Kidney tubule cell (primary cell): Measurements from ENCODE around the gene MRPL9.

Source experiments
- DNase-seq: peaks from one replicate; pipeline ENCODE4 v3.0.0-alpha.2; 2018; ENCODE audit warnings: low spot score

MRPL9 gene

DNA sequence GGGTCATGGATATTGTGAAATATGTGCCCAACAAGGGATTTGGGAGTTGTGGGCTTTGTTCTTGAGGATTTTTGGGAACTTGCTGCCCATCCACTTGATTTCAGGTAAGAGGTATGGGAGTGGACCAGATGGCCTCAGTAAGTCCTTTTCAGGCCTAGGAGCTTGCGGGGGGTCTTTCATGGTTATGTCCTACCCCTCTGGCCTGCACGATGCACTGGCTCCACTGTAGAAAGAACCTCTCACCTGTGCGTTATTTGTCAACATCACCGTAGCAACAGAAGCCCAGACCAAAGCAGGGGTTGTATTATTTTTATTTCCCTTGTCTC lies 33.4 kb downstream of the MRPL9 start:
- DNase-seq: no peak

DNA sequence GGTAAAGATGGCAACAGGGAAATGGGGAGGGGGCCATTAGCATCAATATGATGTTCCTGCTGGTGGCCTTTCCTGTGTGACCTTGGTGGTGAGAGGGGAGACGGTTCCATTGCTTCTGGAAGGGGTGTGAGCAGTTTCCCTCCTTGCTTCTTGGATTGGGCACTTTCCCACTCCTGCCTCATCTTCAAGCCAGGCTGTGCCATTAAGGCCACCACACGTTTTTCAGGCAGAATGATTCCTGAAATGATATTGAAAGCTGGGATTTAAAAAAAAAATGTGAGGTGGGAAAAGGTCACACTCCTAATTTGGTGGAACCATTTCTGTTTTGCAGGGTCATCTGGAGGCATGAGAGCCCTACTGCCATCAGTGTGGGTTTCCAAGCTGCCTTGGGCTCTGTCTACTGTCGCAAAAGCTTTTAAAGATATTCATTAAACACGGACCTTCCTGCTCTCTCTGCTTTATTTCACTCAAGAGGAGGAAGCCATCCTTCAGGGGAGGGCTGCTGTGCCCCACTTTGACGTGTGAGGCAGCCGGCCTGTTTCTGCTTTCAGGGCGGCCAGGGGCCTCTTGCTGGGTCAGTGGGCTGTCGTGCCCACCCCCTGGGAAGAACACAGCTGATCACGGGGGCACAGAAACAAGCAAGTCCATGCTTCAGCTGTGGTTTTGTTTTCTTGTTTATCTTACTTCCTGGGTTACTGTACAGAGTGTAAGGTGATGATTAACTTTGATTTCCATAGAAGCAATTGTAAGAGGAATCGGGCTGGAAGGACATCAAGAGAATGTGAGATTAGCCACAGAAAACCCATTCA lies 33.9 kb downstream of the MRPL9 start:
- DNase-seq: peak; percentile 56

DNA sequence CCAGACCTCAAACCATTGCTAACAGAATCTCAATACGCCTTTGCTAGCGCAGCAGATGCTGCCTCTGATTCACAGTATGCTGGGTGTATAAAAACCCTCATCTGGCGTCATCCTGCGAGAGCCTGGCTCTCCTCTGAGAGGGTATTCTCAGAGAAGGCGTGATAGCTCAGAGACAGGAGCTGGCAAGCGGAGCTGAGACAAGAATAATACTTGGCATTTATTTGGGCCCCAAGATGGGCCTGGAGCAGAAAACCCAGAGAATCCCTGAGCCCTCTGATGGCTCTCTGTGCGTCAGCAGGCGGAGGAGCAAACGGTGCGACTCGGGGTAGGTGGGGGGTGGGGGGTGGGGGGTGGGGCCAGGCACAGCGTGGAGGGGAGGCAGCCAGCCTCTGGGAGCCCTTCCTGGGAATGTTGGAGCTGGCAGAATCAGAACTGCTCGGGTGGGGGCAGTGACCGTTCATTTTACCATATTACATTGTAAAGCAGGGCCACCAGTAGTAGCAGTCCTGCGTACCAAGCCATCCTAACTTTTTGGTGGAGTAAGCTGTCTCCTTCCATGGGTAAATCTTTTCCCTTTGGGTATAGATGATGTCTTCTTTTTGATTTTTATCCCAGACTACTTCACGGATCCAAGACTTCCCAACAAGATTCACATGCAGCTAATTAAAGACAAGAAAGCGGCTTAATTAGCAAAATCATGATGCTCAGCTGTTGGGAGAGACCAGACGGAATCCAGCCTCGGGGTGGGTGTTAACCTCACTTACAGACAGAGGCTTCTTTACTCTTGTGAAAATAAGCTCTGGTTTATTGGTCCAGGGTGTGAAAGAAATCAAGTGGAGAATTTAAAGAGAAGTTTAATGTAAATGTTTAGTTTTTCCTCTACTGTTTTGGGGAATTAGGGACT lies 34.9 kb downstream of the MRPL9 start:
- no peak for DNase-seq

DNA sequence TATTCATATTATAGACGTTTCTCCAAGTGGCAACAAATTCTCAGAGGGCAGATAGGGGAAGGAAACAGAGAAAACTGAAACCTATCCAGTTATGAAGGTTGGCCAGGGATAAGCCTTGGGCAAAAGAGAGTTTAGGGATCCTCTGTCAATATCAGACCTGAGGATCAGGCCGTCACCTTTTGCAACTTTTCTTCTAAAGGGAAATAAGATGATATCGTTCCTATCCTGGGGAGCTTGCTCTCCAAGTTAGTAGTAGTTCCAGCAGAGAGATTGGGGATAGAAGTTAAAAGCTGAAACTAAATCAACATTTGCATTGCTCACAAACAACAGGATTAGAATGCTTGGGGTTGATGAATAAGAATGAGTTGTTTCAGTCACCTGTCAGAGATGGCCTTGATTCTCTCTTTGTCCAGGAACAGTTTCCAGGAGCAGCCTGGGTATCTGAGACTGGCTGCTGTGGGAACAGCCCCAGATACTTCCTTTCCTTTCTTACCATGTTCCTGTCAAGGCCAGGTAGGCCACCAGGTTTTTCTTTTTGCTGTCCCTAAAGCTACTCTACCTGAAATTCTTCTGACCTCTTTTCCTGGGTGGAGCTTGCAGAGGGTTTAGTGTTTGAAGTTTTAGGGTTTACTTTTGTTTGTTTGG lies 39.4 kb downstream of the MRPL9 start:
- peak; percentile 27 for DNase-seq

DNA sequence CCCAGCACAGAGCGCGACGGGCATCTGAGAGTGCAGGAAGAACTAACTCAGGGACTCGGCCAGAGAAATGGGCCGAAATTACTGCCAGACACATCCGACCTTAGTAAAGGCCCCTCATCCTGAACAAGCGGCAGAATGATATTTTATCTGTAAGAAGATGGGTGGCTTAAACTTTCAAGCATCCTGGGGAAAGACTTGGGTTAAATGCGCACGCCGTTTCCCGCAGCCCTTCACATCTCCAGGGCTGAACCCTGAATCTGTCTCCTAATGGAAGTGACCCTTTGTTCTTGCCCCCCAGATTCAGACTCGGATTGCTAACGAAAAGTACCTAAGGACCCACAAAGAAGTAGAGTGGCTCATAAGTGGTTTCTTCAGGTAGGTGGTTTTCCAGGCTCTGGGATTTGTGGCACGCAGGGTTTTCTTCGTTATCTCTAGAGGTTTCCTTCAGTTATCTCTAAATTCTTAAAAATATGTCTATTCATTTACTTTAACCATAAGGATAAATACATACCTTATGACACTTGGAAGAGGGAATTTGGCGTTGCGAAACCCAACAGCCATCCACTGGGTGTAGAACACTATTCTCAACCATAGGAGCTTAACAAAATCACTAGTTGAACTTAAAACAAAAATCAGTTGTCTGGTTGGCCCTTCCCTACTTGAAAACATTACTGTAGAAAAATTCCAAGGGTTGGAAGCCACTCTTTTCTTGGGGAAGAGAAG lies 41.3 kb downstream of the MRPL9 start:
- no peak for DNase-seq

DNA sequence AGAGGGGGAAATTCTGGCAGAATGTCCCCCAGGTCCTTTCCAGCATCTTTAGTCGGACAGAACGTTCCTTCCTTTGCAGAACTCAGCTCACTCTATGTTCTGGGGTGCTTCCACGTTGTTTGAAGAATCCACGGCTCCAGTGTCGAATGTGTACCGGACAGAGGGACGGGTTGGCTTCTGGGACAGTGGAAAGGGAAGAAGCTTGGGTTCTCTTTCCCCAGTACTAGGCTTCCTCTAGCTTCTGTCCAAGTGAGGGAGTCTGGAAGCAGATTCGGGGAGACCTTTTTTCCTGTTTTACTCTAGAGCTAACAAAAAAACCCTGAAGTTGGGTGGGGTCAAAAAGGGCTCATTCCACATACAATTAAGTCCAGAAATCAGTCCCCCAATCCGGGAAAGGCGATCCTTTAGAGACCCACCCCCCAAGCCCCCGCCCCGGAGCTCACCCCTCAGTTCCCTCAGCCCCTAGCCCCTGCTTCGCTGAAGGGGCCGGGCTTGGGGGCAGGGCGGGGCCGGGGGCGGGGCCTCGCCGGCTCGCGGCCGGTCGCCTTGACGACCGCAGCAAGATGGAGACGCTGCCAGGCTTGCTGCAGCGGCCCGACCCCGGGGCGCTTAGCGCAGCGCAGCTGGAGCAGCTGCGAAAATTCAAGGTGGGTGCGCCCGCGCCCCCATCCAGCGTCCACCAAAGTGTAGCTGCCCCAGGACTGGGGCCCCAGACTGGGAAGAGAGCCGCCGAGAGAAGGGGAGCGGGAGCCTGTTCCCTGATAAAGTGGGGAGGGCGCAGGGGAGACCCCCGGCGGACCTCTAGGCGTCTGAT lies 42.1 kb downstream of the MRPL9 start, which contains the start of gene RIIAD1:
Gene RIIAD1 (plus strand): TSS at position 549 of the 814 bp plus-strand sequence. CDS start 15 bp downstream, at position 564.
- DNase-seq: peak; percentile 14

DNA sequence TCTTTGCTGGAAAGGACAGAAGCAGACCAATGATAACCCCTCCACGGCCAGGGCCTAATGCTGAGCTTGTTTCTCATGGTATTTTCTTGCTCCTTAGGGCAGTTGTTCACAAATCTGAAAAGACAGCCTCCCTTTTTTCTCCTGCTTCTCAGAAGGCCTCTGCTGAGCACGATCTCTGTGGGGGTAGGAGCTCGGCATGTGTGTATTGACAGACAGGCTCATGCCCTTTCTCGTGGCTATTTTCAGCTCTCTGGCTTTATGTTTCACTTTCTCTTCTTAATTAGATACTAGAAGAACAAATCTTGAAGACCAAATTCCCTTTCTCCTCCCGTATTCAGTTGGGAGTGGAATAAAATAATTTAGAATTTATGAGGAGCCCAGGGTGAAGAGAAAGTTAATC lies 42.7 kb downstream of the MRPL9 start:
- no peak for DNase-seq

DNA sequence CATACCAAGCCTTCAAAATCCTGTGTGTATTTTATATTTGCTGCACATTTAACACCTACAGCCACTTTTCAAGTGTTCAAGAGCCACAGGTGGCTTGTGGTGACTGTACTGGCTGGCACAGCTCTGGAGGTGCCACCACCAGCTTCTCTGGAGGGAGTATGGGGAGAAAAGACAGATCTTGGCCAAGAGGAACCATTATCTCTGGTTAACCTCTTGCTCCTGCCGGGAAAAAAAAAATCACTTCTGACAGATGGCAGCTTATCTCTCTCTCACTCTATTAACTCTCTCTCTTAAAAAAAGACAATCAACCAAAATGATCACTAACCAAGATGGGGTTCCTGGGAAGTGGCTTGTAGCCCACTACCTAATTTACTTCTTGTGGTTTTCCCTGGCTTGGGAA lies 43.2 kb downstream of the MRPL9 start:
- no peak for DNase-seq

DNA sequence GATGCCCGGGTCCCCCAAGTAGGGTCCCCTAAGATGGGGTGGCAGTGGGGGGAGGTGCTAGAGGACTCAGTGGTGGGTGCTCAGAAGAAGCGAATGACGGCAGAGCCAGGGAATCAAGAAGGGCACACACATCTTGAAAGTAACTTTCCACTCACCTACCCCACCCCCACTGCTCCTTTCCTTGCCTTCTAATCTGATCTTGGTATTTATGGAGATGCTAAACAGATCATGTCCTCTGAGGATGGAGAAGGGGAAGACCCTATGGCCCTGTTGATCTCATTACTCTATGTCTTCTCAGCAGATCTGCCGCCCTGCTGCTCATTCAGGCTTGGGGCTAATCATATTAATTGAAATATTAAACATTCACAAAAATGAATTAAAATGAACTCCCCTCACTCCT lies 44.6 kb downstream of the MRPL9 start:
- no peak for DNase-seq

DNA sequence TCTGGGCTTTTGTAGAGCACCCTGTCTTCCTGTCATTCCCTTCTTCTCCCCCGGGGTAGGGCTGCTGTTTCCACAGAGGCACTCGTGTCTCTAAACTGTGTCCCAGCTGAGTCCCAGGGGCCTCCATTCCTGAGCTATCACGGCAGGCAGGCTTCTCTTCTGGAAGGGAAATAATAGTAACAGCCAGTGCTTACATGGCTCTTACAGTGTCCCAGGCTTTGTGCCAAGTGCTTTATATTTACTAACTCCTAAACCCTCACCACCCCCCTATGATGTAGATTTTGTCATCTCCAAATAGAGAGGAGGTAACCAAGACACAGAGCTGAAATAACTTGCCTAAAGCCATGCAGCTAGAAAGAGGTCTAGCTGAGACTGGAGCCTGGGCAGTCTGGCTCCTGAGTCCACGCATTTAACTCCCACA lies 45.3 kb downstream of the MRPL9 start:
- DNase-seq: no peak

DNA sequence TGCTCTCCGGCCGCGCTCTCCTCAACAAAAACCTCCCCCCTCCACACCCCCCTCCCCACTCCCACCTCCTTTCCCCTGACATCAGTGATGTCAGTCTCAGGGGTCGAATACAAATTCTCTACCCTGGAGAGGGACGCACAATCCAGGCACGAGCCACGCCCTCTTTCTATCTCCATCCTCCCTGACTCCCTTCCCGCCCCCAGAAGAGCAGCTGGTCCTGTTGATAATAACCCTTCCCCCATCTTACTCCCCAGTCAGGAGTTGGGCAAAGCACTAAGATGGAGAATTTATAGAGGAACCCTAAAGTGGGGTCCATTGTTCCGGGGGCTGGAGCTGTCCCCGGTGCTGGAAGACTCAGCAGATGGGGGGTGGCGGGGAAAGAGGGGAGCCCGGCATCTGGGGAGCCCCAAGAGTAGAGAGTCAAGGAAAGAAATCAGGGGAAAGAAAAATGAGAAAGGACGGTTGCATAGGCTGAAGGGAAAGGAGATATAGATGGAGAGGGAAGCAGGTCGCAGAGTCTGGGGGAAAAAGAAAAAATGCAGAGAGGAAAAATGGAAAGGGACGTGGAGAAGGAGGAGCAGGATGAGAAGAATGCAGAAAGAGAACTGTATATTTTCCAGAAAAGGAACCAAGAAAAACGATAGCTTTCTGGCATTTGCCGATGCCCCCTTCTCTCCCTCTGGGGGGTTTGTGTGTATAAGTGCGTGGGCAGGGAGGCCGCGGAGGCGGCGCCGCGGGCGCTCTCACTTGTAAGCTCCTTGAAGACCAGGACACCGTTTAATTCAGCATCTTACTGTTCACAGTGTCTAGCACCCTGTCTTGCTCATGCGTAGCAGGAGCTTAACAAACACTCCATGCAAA lies 46.3 kb downstream of the MRPL9 start, which contains the start of gene CELF3:
Gene CELF3 (minus strand): TSS at position 33 of the 861 bp plus-strand sequence. CDS start 783 bp downstream, outside the sequence.
- DNase-seq: no peak

DNA sequence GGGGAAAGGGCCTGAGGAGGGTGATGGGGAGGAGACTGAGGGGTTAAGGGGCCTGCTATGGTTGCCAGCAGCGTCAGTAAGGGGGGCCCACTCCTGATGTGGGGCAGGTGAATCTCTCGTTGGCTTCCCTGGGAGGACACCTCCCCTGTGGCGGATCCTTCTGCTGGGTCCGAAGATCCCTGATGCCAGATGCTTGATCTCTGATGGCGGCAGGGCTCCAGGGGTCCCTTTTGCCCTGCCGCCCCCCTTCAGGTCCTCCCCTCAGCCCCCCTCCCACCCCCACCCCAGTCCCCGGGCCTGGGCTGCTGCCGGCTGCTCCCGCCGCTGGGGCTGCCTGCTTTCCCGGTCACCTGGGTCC lies 46.9 kb downstream of the MRPL9 start:
- DNase-seq: no peak

DNA sequence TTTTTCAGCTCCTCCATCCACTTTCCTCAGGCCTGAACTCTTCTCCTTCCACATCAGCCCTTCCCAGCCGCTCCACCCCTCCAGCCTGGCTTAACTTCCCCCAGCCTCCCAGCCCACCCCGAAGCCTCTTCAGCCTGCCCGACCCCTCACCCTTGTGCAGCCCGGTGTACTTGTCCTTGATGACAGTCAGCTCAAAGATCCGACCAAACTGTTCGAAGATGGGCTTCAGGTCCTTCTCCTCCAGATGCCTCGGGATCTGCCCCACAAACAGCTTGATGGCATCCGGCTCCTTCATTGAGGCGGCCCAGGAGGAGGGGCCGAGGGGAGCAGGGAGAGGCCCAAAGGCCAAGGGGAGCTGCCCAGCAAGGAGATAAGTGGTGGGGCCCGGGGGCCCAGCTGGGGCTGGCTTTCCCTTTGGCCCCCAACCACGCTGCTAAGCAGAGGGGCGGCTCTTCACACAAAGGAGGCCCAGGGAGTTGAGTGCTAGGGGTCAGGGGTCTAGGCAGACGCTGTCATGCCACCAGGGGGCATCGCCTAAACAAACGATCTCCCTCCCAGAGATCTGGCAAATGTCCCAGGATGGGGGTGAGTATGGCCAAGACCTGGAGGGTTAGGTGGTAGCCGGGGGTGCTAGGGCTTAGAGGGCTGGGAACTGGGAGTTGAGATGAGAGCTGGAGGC lies 47.4 kb downstream of the MRPL9 start:
- DNase-seq: no peak

DNA sequence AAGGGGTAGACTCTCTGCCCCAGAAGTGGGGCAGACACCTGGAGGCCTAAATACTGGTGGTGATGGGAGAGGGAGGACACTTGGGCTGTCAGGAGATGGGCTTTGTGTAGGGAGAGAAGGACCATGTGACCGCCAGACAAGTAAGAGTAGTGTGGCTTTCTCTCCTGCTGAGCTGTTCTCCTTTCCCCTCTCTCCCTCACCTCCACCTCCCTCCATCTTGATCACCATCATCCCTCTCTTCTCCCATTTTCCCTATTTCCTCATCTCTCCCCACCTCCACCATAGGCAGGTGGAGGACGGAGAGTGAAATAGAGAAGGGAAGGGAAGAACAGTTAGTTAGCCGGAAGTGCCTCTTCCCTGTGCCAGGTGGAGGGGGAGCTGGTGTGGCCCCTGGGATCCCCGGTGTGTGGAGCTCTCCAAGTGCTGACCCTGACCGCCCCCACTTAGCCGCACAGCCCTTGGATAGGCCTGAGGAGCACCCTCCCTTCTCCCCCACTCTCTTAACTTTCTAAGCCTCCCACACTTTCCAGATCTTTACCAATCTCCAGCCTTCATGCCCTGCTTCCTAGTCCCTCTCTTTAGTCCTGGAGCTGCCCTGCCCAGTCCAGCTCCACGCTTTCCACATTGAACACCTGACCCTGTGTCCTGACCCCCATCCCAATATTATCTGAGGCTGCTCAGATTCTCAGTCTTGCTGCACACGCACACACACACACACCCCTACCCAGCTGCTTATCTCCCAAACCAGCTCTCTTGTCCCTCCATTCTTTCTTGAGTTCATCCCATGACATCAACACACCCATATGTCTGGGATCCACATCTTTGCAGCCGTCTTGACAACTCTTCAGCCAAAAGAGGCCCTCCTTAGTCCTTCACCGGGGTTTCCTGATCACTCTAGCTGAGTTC lies 48.2 kb downstream of the MRPL9 start:
- no peak for DNase-seq

DNA sequence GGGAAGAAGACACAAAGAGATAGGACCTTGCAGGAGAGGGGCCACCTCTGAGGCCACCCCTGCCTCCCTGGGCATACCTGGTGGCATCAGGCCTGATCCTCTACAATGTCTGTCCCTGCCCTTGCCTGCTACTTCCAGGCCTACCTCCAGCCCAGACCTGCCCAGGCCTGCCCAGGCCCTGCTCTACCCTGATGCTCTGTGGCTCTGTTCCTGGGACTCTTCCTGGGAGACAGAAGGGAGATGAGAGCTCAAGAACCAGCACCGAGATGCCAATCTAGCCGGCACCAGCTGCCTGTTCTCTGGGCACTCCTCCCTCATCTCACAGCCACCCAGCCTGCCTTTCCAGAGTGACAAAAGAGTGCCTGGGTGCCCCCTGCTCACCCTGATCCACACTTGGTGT lies 49.4 kb downstream of the MRPL9 start:
- DNase-seq: no peak

DNA sequence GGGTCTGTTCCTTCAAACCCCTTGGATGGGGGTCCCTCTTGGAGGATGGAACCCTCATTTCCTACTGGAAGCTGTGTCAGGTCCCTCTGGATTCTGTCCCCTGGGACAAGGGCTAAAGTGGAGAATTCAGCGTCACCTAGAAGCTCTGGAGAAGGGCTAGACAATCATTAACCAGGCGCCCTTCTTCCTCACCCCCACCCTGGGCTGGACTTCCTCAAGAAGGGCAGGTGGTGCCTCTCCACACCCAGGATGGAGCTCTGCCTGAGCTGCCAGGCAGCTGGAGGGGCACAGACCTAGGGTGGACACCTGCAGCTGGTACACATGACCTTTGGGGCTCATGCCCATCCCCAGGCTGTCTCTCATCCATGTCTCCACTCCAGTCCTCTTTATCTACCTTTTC lies 50.3 kb downstream of the MRPL9 start:
- peak; percentile 66 for DNase-seq

DNA sequence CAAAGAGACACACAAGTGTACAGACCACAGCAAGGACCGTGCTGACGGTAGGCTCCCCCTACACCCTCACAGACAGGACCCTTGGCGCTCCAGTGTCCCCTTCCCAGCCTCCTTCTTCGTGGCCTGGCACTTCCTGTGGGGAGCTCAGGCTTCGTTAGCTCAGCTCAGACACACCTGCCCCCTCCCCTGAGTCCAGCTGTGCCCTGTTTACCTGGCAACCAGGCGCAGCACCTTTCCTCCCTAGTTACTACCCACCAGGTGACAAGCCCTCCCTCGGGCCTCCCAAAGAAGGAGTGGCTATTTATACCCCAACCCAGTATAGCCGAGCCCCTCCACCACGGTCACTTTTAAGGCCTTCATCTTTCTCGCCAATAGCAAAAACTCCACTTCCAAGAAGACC lies 51.3 kb downstream of the MRPL9 start:
- DNase-seq: no peak

DNA sequence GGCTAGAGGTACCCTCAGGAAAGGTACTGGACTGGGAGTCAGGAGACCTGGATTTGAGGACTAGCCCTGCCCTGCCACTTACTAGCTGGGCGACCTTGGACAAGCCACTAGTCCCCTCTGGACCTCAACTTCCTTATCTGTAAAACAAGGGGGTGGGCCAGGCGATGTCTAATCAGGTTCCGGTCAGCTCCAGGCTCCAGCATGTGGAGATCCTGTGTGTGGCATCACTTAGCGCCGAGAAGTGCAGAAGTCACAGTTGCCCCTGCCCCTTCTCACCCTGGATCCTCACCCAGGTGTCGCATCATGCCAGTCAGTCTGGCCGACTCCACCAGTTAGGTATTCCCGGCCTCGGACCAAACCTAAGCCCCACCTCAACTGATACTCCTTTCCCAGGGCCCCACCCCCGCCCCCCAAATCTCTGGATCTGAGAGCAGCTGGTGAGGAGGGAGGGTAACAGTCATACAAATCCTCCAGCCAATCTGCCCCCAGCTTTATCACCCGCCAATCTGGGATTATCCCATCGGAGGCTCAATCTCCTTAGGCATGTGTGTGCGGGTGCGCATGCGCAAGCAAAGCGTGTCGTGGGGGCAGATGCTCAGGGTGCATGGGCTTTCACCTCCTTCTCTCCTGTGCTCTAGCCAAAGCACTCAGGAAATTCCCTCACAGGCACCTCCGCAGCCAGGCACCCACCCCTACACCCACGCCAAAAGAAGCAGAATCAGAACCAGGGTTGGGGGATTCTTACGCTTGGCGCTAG lies 52.1 kb downstream of the MRPL9 start:
- no peak for DNase-seq
